A549 (cell line): Measurements from ENCODE around the gene ZNF101. TPM values are rescaled to one million over a fixed set of nuclear protein-coding genes. Genes with fewer than 3 reads are reported as not detected.
A peak's percentile ranks its signal among the peaks of the same experiment; 100 is the strongest.

Experiments used
- ATAC-seq, 2 experiments: fragments of 200-7000 bp in 1 of 2; fragments of >200 bp in 1 of 2; cut with Nextera tagmentation in 1 of 2; cut with Tn5 transposase in 1 of 2; 3 replicates each; pipeline versions ENCODE4 v1.8.0 to v1.9.1; 2018 to 2020; ENCODE audit warnings: mild to moderate bottlenecking in 1 of 2, moderate library complexity in 1 of 2
- CTCF ChIA-PET: fragments of 300-600 bp; sonication (Branson Sonifier 250); formaldehyde crosslinking; extraction: SDS; loops from one replicate; lab custom pipeline; 2021; ENCODE audit warnings: antibody characterized with exemption, inconsistent platforms; lab: Yijun Ruan, JAX
- POLR2A ChIA-PET: fragments of 350-600 bp; formaldehyde crosslinking; extraction: SDS; loops from one replicate; lab custom pipeline; 2021; ENCODE audit warnings: antibody characterized with exemption, inconsistent platforms; lab: Yijun Ruan, JAX
- DNase-seq, 2 experiments: peaks; one replicate each; pipeline versions ENCODE4 v3.0.0 to v3.0.0-alpha.2; 2011 to 2016; ENCODE audit warnings: low read depth in 1 of 2, low spot score in 1 of 2
- FAIRE-seq: peaks from 2 replicates; lab custom pipeline; 2011; peaks lifted over from hg19 to GRCh38; lab: Jason Lieb, UNC
- H3K27ac ChIP-seq, 2 experiments: fragments of >200 bp; sonication (Bioruptor Twin); formaldehyde crosslinking; 3 replicates each; pipeline ENCODE4 v1.5.1; 2016 to 2017
- H3K4me1 ChIP-seq: fragments of >200 bp; sonication (Bioruptor Twin); formaldehyde crosslinking; 3 replicates; pipeline ENCODE4 v1.6.1; 2016
- H3K4me2 ChIP-seq: fragments of >200 bp; sonication (Bioruptor Twin); formaldehyde crosslinking; 3 replicates; pipeline ENCODE4 v1.6.1; 2016
- H3K4me3 ChIP-seq: fragments of >200 bp; sonication (Bioruptor Twin); formaldehyde crosslinking; 3 replicates; pipeline ENCODE4 v1.5.1; 2016
- H3K9me3 ChIP-seq: fragments of >200 bp; sonication (Bioruptor Twin); formaldehyde crosslinking; 3 replicates; pipeline ENCODE4 v1.6.1; 2016
- CBX2 ChIP-seq: fragments of 200-600 bp; sonication (generic); IDR thresholded peaks from 2 replicates; pipeline ENCODE4 v1.6.1; 2016; ENCODE audit warnings: low read depth, mild to moderate bottlenecking, borderline replicate concordance
- CBX8 ChIP-seq: fragments of 200-600 bp; sonication (generic); IDR thresholded peaks from 2 replicates; pipeline ENCODE4 v1.6.1; 2016
- FOSL2 ChIP-seq, 2 experiments: fragments of 450-650 bp in 1 of 2; fragments of >200 bp in 1 of 2; sonication (Bioruptor Twin) in 1 of 2; formaldehyde crosslinking; IDR thresholded peaks; 2 replicates each; pipeline versions ENCODE4 v1.5.0 to v1.6.1; 2016 to 2020; ENCODE audit warnings: mild to moderate bottlenecking in 1 of 2, moderate library complexity in 1 of 2
- HDAC2 ChIP-seq: fragments of 200-600 bp; sonication (generic); IDR thresholded peaks from 2 replicates; pipeline ENCODE4 v1.6.1; 2016
- HES2 ChIP-seq: fragments of >200 bp; sonication (Bioruptor Twin); formaldehyde crosslinking; IDR thresholded peaks from 2 replicates; pipeline ENCODE4 v1.6.1; 2016
- HEYL ChIP-seq: fragments of 250-450 bp; sonication (Bioruptor Pico); IDR thresholded peaks from 2 replicates; pipeline ENCODE4 v1.8.0; 2021; ENCODE audit warnings: mild to moderate bottlenecking, moderate library complexity
- HOXA7 ChIP-seq: fragments of 250-450 bp; sonication (Bioruptor Pico); IDR thresholded peaks from 2 replicates; pipeline ENCODE4 v1.5.0; 2020; ENCODE audit warnings: mild to moderate bottlenecking, moderate library complexity
- KDM1A ChIP-seq: fragments of 200-600 bp; sonication (generic); IDR thresholded peaks from 2 replicates; pipeline ENCODE4 v1.6.1; 2016; ENCODE audit warnings: low read depth, mild to moderate bottlenecking
- MAZ ChIP-seq: fragments of 150-350 bp; IDR thresholded peaks from 2 replicates; pipeline ENCODE4 v1.6.1; 2014; ENCODE audit warnings: antibody characterized with exemption, low read depth, low read length, borderline replicate concordance
- MYC ChIP-seq: IDR thresholded peaks from 2 replicates; pipeline ENCODE4 v1.6.1; 2012; ENCODE audit warnings: mild to moderate bottlenecking, inconsistent platforms, low read length, improper control_type of control experiment, borderline replicate concordance
- NR3C1 ChIP-seq: fragments of >200 bp; sonication (Bioruptor Twin); formaldehyde crosslinking; IDR thresholded peaks from 3 replicates; pipeline ENCODE4 v1.6.1; 2017
- PHF8 ChIP-seq: fragments of 200-600 bp; sonication (generic); IDR thresholded peaks from 2 replicates; pipeline ENCODE4 v1.6.1; 2016; ENCODE audit warnings: low read depth, mild to moderate bottlenecking, antibody characterized with exemption, moderate library complexity, borderline replicate concordance
- POLR2A ChIP-seq: IDR thresholded peaks from 2 replicates; pipeline ENCODE4 v1.6.1; 2012; ENCODE audit warnings: mild to moderate bottlenecking, low read length
- RFX5 ChIP-seq: fragments of 450-650 bp; IDR thresholded peaks from 2 replicates; pipeline ENCODE4 v1.7.1; 2014; ENCODE audit warnings: antibody characterized with exemption, mild to moderate bottlenecking, moderate library complexity
- SREBF2 ChIP-seq: fragments of 450-650 bp; IDR thresholded peaks from 2 replicates; pipeline ENCODE4 v1.6.1; 2014; ENCODE audit warnings: mild to moderate bottlenecking, moderate library complexity
- TP53 ChIP-seq: fragments of 250-450 bp; sonication (Bioruptor Pico); IDR thresholded peaks from 2 replicates; pipeline ENCODE4 v1.5.0; 2021; ENCODE audit warnings: mild to moderate bottlenecking, moderate library complexity
- ZFP36 ChIP-seq: fragments of 450-650 bp; IDR thresholded peaks from 2 replicates; pipeline ENCODE4 v1.6.1; 2014; ENCODE audit warnings: borderline replicate concordance; ENCODE audit not compliant: partially characterized antibody
- ZNF302 ChIP-seq: fragments of 250-450 bp; sonication (Bioruptor Pico); IDR thresholded peaks from 2 replicates; pipeline ENCODE4 v1.9.0; 2021; ENCODE audit warnings: inconsistent platforms, mild to moderate bottlenecking, moderate library complexity
- ZSCAN20 ChIP-seq: fragments of 250-450 bp; sonication (Bioruptor Pico); IDR thresholded peaks from 2 replicates; pipeline ENCODE4 v1.8.0; 2022; ENCODE audit warnings: mild to moderate bottlenecking, moderate library complexity
- WGBS: methylation state at CpG from one replicate; pipeline ENCODE4 v1.1.6; 2017; ENCODE audit errors: missing lambda C conversion rate; 5-methylcytosine and 5-hydroxymethylcytosine counted together
- polyA plus RNA-seq, 4 experiments: library from polyadenylated mRNA; depleted of rRNA in 3 of 4; stranded (reverse); fragments of >200 nt; fragmentation: RNase III in 1 of 4; extraction: RNeasy Plus Mini Kit Qiagen cat#74134 plus additional on column Dnase treatment in 1 of 4; gene quantifications; 2 replicates in 3 of 4; 3 replicates in 1 of 4; pipeline ENCODE4 v1.2.3, GENCODE V29; 2011 to 2017
- TF ChIP-seq, protein P1 (sequence below): IDR thresholded peaks from 2 replicates; pipeline ENCODE4 v1.6.1; 2012
- TF ChIP-seq, protein P2 (sequence below): fragments of >200 bp; sonication (Bioruptor Twin); formaldehyde crosslinking; IDR thresholded peaks from 3 replicates; pipeline ENCODE4 v1.5.1; 2016
- TF ChIP-seq, protein P3 (sequence below): fragments of >200 bp; sonication (Bioruptor Twin); formaldehyde crosslinking; IDR thresholded peaks from 3 replicates; pipeline ENCODE4 v1.6.1; 2016
- TF ChIP-seq, protein P4 (sequence below): IDR thresholded peaks from 2 replicates; pipeline ENCODE4 v1.6.1; 2012

ZNF101 gene
- polyA plus RNA-seq, 2 of the 4 experiments (the other 2 are of a cell fraction): 4.9 to 7.4 TPM

GRCh38 chr19:19661675-19662251, 6.9 kb upstream of the ZNF101 start (continued):
- no peak for TF ChIP-seq SREBF2

DNA sequence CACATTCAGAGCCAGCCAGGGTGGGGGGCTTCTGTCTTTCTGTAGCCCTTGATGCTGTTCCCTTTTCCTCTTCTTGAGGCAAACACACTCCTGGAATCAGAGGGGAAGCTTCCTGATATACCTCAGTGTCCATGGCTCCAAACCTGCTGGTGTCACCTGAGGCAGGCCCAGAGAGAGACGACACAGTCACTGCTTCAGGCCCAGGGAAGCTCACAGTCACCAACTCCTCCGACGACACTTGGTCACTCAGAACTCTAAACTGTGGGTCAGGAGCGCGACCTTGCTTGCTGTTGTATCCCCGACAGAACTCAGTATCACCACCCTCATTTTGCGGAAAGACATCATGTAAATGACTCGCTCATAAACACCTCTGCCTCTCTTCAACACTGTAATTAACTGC, 6.3 kb upstream of the ZNF101 start:
- FAIRE-seq: no peak
- Histone ChIP-seq H3K9me3 (0 out of 3 replicates have a peak, but pooled peaks cover 5% of the 10 kb centered on the region), H3K4me3 (peak overlapping the region; percentile 75), H3K4me1 (peaks cover 8% of the 10 kb centered on the region; the same call in 1 of the 3 replicates), H3K27ac (peak overlapping the region in 1 of 2 experiments; percentile 92; a peak in 3 of 6 replicates), H3K4me2 (peak overlapping the region; percentile 72)
- TF ChIP-seq HES2 (no peak), HDAC2 (no peak), CBX2 (no peak), RFX5 (no peak), CBX8 (no peak), MYC (no peak), ZNF302 (CRISPR knock-in tag) (no peak), HOXA7 (CRISPR knock-in tag) (no peak)
- ATAC-seq: no peak
- POLR2A ChIA-PET: no interaction called here
- 92% methylated on average over 8 of the region's 8 CpGs for WGBS
- CTCF ChIA-PET: interaction anchor here (1.0 to 1.1 kb wide), 2 partner anchors 9 to 131 kb away, joined by 3 read pairs; no protein-coding TSS in a partner anchor
- DNase-seq: no peak

GRCh38 chr19:19662871-19663255, 5.8 kb upstream of the ZNF101 start:
- Histone ChIP-seq H3K27ac (peak overlapping the region; percentile 86 to 92), H3K4me3 (peak overlapping the region; percentile 75), H3K9me3 (0 out of 3 replicates have a peak, but pooled peaks cover 5% of the 10 kb centered on the region), H3K4me2 (peak overlapping the region; percentile 72), H3K4me1 (peaks cover 8% of the 10 kb centered on the region; the same call in 1 of the 3 replicates)
- POLR2A ChIA-PET: interaction anchor here (1.5 to 1.7 kb wide), 3 partner anchors 14 to 70 kb away, joined by 4 to 9 read pairs (median 5); partner anchors contain the start of gene ZNF14
- CTCF ChIA-PET: interaction anchor here (0.6 to 1.1 kb wide), 2 partner anchors 47 to 131 kb away, joined by 3 read pairs; no protein-coding TSS in a partner anchor
- peak in 1 of 2 experiments; percentile 19; a peak in 2 of 6 replicates for ATAC-seq
- no peak for FAIRE-seq
- no peak for DNase-seq
- 17% methylated on average over 16 of the region's 17 CpGs for WGBS
- TF ChIP-seq CBX2: no peak
- TF ChIP-seq KDM1A: no peak
- no peak for TF ChIP-seq ZFP36
- TF ChIP-seq MYC: no peak
- no peak for TF ChIP-seq MAZ
- TF ChIP-seq NR3C1: no peak
- TF ChIP-seq, protein P1, sequence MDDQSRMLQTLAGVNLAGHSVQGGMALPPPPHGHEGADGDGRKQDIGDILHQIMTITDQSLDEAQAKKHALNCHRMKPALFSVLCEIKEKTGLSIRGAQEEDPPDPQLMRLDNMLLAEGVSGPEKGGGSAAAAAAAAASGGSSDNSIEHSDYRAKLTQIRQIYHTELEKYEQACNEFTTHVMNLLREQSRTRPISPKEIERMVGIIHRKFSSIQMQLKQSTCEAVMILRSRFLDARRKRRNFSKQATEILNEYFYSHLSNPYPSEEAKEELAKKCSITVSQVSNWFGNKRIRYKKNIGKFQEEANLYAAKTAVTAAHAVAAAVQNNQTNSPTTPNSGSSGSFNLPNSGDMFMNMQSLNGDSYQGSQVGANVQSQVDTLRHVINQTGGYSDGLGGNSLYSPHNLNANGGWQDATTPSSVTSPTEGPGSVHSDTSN: no peak
- TF ChIP-seq FOSL2 (IDR thresholded peaks at IDR 0.05): no peak
- no peak for TF ChIP-seq FOSL2 (CRISPR knock-in tag; IDR thresholded peaks at IDR 0.05)

- FAIRE-seq (no peak), DNase-seq (peak; percentile 55 to 95), ATAC-seq (peak; percentile 94 to 96)
- ChIA-PET POLR2A (interaction anchor here (0.6 to 1.7 kb wide), 7 partner anchors 14 to 1743 kb away, joined by 3 to 9 read pairs (median 5); partner anchors contain the start of genes ZNF14 and ZNF506), CTCF (interaction anchor here (0.6 kb wide), 1 partner anchor 48 kb away, joined by 3 read pairs; no protein-coding TSS in a partner anchor)
- 2% methylated on average over 12 of the region's 85 CpGs for WGBS
- Histone ChIP-seq H3K4me1 (peaks cover 8% of the 10 kb centered on the region; the same call in 1 of the 3 replicates), H3K27ac (peak within 1 kb of the TSS; percentile 86 to 92), H3K4me2 (peak within 1 kb of the TSS; percentile 72), H3K9me3 (0 out of 3 replicates have a peak, but pooled peaks cover 5% of the 10 kb centered on the region), H3K4me3 (peak within 1 kb of the TSS; percentile 75)
- TF ChIP-seq, protein P2, sequence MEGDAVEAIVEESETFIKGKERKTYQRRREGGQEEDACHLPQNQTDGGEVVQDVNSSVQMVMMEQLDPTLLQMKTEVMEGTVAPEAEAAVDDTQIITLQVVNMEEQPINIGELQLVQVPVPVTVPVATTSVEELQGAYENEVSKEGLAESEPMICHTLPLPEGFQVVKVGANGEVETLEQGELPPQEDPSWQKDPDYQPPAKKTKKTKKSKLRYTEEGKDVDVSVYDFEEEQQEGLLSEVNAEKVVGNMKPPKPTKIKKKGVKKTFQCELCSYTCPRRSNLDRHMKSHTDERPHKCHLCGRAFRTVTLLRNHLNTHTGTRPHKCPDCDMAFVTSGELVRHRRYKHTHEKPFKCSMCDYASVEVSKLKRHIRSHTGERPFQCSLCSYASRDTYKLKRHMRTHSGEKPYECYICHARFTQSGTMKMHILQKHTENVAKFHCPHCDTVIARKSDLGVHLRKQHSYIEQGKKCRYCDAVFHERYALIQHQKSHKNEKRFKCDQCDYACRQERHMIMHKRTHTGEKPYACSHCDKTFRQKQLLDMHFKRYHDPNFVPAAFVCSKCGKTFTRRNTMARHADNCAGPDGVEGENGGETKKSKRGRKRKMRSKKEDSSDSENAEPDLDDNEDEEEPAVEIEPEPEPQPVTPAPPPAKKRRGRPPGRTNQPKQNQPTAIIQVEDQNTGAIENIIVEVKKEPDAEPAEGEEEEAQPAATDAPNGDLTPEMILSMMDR: 0 out of 3 replicates have a peak, but pooled peaks have one; percentile 11
- TF ChIP-seq, protein P1: no peak
- TF ChIP-seq PHF8: peak; percentile 51
- TF ChIP-seq HEYL (CRISPR knock-in tag): no peak
- no peak for TF ChIP-seq ZSCAN20 (CRISPR knock-in tag)
- TF ChIP-seq, protein P3, sequence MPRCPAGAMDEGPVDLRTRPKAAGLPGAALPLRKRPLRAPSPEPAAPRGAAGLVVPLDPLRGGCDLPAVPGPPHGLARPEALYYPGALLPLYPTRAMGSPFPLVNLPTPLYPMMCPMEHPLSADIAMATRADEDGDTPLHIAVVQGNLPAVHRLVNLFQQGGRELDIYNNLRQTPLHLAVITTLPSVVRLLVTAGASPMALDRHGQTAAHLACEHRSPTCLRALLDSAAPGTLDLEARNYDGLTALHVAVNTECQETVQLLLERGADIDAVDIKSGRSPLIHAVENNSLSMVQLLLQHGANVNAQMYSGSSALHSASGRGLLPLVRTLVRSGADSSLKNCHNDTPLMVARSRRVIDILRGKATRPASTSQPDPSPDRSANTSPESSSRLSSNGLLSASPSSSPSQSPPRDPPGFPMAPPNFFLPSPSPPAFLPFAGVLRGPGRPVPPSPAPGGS: no peak
- peak; percentile 70 for TF ChIP-seq POLR2A
- TF ChIP-seq, protein P4, sequence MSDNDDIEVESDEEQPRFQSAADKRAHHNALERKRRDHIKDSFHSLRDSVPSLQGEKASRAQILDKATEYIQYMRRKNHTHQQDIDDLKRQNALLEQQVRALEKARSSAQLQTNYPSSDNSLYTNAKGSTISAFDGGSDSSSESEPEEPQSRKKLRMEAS: peak; percentile 44
- peak; percentile 16; the same call in 1 of the 2 replicates for TF ChIP-seq TP53 (CRISPR knock-in tag)
These were observed 5.2 kb upstream of the ZNF101 start, which contains the start of gene ATP13A1 for GRCh38 chr19:19663256-19664120. TSS of gene ATP13A1 (minus strand) at chr19:19663676. CDS start at chr19:19663666, 10 bp downstream.
